ENCODE data around the gene GNAI3. TPM values are rescaled to one million over a fixed set of nuclear protein-coding genes. Genes with fewer than 3 reads are reported as not detected.

GNAI3 gene
- total RNA-seq, 1 experiment from 2014 or later = 6.4 TPM

DNA sequence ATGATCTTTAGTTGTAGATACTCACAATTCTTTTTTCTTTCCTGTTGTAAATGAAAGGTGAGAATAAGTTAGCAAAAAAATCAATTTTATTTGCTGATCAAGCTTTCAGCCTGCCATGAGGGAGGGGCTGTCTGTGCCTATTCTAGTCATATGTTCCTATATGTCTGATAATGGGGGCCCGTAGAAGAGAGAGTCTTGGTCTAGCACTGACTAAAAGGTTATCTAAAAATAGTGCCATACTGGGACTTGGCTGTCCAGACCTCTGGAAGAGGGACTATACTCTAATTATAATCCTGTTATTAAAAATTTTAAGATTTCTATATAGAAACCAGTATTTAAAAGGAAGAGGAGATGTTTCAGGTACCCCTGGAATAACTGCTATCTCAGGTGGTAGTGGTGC lies 18.6 kb downstream of the GNAI3 start:
- POLR2A ChIA-PET = no interaction called here
- no peaks in the 10 kb centered on the region for H3K9me3 Mint-ChIP-seq (ENCODE audit: unreplicated experiment)
- no TSS peak for BruUV-seq (replicated peaks)
- Histone ChIP-seq H3K27me3 (replicated peaks; ENCODE audit: control insufficient read depth, insufficient read depth, low read length) (no peaks in the 10 kb centered on the region), H3K4me1 (peaks cover 33% of the 10 kb centered on the region), H3K36me3 (ENCODE audit: control insufficient read depth, insufficient read depth, low read length) (no peaks in the 10 kb centered on the region), H3K9me3 (no peaks in the 10 kb centered on the region), H3K4me3 (ENCODE audit: low read depth, low read length) (no peak overlapping the region)
- TF ChIP-seq, protein P1, sequence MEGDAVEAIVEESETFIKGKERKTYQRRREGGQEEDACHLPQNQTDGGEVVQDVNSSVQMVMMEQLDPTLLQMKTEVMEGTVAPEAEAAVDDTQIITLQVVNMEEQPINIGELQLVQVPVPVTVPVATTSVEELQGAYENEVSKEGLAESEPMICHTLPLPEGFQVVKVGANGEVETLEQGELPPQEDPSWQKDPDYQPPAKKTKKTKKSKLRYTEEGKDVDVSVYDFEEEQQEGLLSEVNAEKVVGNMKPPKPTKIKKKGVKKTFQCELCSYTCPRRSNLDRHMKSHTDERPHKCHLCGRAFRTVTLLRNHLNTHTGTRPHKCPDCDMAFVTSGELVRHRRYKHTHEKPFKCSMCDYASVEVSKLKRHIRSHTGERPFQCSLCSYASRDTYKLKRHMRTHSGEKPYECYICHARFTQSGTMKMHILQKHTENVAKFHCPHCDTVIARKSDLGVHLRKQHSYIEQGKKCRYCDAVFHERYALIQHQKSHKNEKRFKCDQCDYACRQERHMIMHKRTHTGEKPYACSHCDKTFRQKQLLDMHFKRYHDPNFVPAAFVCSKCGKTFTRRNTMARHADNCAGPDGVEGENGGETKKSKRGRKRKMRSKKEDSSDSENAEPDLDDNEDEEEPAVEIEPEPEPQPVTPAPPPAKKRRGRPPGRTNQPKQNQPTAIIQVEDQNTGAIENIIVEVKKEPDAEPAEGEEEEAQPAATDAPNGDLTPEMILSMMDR (IDR thresholded peaks at IDR 0.05; ENCODE audit: insufficient read depth in 1 of 2, low read depth in 1 of 2, low read length in 1 of 2, severe bottlenecking in 1 of 2, unreplicated experiment in 1 of 2) = no peak
- DNase-seq = no peak
- no peaks in the 10 kb centered on the region for H3K27me3 Mint-ChIP-seq (ENCODE audit: insufficient read depth, unreplicated experiment)
- no peaks in the 10 kb centered on the region for H3K36me3 Mint-ChIP-seq (ENCODE audit: insufficient read depth, unreplicated experiment)
- CTCF ChIA-PET = interaction anchor here (1.8 kb wide), 1 partner anchor 19 kb away, joined by 5 read pairs; the partner anchor contains the start of gene GNAI3
- H3K4me3 Mint-ChIP-seq (ENCODE audit: unreplicated experiment) = no peak overlapping the region
- H3K27ac Mint-ChIP-seq (ENCODE audit: unreplicated experiment) = no peak overlapping the region
- H3K4me1 Mint-ChIP-seq (ENCODE audit: low read depth, unreplicated experiment) = peaks cover 18% of the 10 kb centered on the region
- intact Hi-C loops (cut with micrococcal nuclease; ENCODE audit: unreplicated experiment) = no loop called here

DNA sequence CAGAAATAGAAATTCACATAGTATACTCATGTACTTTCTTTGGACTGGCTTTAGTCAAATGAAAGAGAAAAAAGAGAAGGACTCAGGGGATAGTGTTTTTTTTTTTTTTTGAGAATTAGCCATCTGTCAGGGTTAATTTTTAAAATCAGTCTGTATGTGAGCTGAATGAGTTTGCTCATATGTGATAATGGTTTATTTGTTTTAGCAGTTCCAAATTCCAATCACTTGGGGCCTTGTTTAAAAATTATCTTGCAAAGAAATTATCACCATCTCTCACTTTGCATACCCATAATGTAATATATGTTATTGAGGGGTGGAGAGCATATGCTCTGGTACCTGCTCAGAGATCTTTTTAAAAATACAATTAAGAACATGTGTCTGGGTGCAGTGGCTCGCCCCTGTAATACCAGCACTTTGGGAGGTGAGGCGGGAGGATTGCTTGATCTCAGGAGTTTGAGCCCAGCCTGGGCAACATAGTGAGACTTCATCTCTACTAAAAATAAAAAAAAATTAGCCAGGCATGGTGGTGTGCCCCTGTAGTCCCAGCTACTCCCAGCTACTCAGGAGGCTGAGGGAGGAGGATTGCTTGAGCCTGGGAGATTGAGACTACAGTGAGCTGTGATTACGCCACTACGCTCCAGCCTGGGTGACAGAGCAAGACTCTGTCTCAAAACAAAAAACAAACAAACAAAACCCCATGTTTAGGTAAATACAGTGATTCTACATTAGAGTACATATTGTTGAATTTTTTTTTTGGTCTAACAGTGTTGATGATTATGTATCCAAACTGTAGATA lies 19.7 kb downstream of the GNAI3 start:
- intact Hi-C loops (cut with micrococcal nuclease; ENCODE audit: unreplicated experiment) = no loop called here

DNA sequence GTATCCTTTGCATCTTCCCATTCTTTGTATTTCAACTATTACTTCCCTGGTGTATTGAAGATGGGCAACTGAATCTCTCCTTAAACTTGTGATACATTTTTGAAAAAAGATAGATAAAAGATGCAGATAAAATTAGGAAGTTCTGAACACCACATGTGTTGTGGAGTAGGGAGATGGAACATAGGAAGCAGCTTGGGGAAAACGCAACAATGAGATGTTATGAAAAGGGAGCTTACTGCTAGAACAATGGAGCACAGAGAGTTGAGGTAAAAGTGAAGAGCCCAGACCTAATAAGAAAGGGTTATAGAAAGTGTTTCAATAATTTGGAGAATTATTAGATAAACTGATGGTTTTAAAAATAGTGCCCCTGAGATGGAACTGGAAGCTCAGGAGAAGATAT lies 20.9 kb downstream of the GNAI3 start:
- H3K36me3 Mint-ChIP-seq (ENCODE audit: insufficient read depth, unreplicated experiment) = no peaks in the 10 kb centered on the region
- H3K9me3 Mint-ChIP-seq (ENCODE audit: unreplicated experiment) = no peaks in the 10 kb centered on the region
- no peaks in the 10 kb centered on the region for H3K36me3 ChIP-seq (ENCODE audit: control insufficient read depth, insufficient read depth, low read length)
- H3K4me3 ChIP-seq (ENCODE audit: low read depth, low read length) = no peak overlapping the region
- H3K27me3 Mint-ChIP-seq (ENCODE audit: insufficient read depth, unreplicated experiment) = no peaks in the 10 kb centered on the region
- H3K9me3 ChIP-seq = no peaks in the 10 kb centered on the region
- no TSS peak for BruUV-seq (replicated peaks)
- ChIA-PET POLR2A (interaction anchor here (1.7 kb wide), 1 partner anchor 21 kb away, joined by 14 read pairs; the partner anchor contains the start of gene GNAI3), CTCF (no interaction called here)
- peaks cover 12% of the 10 kb centered on the region for H3K4me1 Mint-ChIP-seq (ENCODE audit: low read depth, unreplicated experiment)
- intact Hi-C loops (cut with micrococcal nuclease; ENCODE audit: unreplicated experiment) = no loop called here
- H3K4me3 Mint-ChIP-seq (ENCODE audit: unreplicated experiment) = no peak overlapping the region
- no peaks in the 10 kb centered on the region for H3K27me3 ChIP-seq (replicated peaks; ENCODE audit: control insufficient read depth, insufficient read depth, low read length)
- TF ChIP-seq, protein P1 (IDR thresholded peaks at IDR 0.05; ENCODE audit: insufficient read depth in 1 of 2, low read depth in 1 of 2, low read length in 1 of 2, severe bottlenecking in 1 of 2, unreplicated experiment in 1 of 2) = no peak
- H3K27ac Mint-ChIP-seq (ENCODE audit: unreplicated experiment) = no peak overlapping the region
- peaks cover 25% of the 10 kb centered on the region for H3K4me1 ChIP-seq
- DNase-seq = no peak

More for the DNA sequence above, 19.7 kb downstream of the GNAI3 start:
- no peaks in the 10 kb centered on the region for H3K36me3 Mint-ChIP-seq (ENCODE audit: insufficient read depth, unreplicated experiment)
- H3K4me1 ChIP-seq = peaks cover 31% of the 10 kb centered on the region
- no peak for DNase-seq
- no peak overlapping the region for H3K4me3 ChIP-seq (ENCODE audit: low read depth, low read length)
- H3K27ac Mint-ChIP-seq (ENCODE audit: unreplicated experiment) = no peak overlapping the region
- peaks cover 16% of the 10 kb centered on the region for H3K4me1 Mint-ChIP-seq (ENCODE audit: low read depth, unreplicated experiment)
- TF ChIP-seq, protein P1 (IDR thresholded peaks at IDR 0.05; ENCODE audit: insufficient read depth in 1 of 2, low read depth in 1 of 2, low read length in 1 of 2, severe bottlenecking in 1 of 2, unreplicated experiment in 1 of 2) = no peak
- no peaks in the 10 kb centered on the region for H3K9me3 ChIP-seq
- ChIA-PET CTCF (interaction anchor here (0.6 to 1.8 kb wide), 3 partner anchors 19 to 22 kb away, joined by 3 to 13 read pairs (median 5); partner anchors contain the start of gene GNAI3), POLR2A (interaction anchor here (0.6 to 1.0 kb wide), 2 partner anchors 19 to 417 kb away, joined by 3 to 11 read pairs; partner anchors contain the start of genes AHCYL1 and GNAI3)
- no peaks in the 10 kb centered on the region for H3K27me3 Mint-ChIP-seq (ENCODE audit: insufficient read depth, unreplicated experiment)
- no peak overlapping the region for H3K4me3 Mint-ChIP-seq (ENCODE audit: unreplicated experiment)
- no peaks in the 10 kb centered on the region for H3K9me3 Mint-ChIP-seq (ENCODE audit: unreplicated experiment)
- H3K36me3 ChIP-seq (ENCODE audit: control insufficient read depth, insufficient read depth, low read length) = no peaks in the 10 kb centered on the region
- H3K27me3 ChIP-seq (replicated peaks; ENCODE audit: control insufficient read depth, insufficient read depth, low read length) = no peaks in the 10 kb centered on the region
- no TSS peak for BruUV-seq (replicated peaks)

Measured in Caco-2 (cell line).